ENCODE data around the gene JAG1.

DNA sequence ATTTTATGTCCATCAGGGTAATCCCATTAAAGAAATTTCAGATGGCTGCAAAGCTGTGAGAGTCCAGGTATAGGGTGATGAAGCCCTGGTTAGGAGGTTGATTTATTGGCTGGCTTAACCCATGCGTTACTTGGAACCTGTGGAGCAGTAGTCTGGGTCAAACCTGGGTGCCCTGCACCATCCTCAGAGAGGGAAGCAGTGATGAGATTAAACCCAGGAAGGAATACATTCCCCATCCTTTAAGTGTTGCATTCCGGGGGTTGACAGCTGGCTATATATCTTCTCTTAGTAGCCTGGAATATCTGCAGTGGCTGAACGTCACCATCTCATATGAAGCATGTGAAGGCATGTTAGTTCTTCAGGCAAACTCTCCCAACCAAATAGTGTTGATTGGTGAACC, 44.9 kb upstream of the JAG1 start:
- no peak for TF ChIP-seq FOS (IDR thresholded peaks at IDR 0.05; ENCODE audit: low read depth, low read length)
- no peak for TF ChIP-seq RFX5 (IDR thresholded peaks at IDR 0.05; ENCODE audit: low read depth, low read length)
- TF ChIP-seq SMC3 (IDR thresholded peaks at IDR 0.05; ENCODE audit: low read depth, low read length) = no peak
- TF ChIP-seq, protein P1, sequence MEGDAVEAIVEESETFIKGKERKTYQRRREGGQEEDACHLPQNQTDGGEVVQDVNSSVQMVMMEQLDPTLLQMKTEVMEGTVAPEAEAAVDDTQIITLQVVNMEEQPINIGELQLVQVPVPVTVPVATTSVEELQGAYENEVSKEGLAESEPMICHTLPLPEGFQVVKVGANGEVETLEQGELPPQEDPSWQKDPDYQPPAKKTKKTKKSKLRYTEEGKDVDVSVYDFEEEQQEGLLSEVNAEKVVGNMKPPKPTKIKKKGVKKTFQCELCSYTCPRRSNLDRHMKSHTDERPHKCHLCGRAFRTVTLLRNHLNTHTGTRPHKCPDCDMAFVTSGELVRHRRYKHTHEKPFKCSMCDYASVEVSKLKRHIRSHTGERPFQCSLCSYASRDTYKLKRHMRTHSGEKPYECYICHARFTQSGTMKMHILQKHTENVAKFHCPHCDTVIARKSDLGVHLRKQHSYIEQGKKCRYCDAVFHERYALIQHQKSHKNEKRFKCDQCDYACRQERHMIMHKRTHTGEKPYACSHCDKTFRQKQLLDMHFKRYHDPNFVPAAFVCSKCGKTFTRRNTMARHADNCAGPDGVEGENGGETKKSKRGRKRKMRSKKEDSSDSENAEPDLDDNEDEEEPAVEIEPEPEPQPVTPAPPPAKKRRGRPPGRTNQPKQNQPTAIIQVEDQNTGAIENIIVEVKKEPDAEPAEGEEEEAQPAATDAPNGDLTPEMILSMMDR (conservative IDR thresholded peaks at IDR 0.05; ENCODE audit: low read depth, low read length) = no peak
- TF ChIP-seq POLR2A (IDR thresholded peaks at IDR 0.05; ENCODE audit: low read depth, low read length) = no peak
- TF ChIP-seq BHLHE40 (IDR thresholded peaks at IDR 0.05; ENCODE audit: low read depth, low read length) = no peak
- TF ChIP-seq, protein P2, sequence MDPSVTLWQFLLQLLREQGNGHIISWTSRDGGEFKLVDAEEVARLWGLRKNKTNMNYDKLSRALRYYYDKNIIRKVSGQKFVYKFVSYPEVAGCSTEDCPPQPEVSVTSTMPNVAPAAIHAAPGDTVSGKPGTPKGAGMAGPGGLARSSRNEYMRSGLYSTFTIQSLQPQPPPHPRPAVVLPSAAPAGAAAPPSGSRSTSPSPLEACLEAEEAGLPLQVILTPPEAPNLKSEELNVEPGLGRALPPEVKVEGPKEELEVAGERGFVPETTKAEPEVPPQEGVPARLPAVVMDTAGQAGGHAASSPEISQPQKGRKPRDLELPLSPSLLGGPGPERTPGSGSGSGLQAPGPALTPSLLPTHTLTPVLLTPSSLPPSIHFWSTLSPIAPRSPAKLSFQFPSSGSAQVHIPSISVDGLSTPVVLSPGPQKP (IDR thresholded peaks at IDR 0.05; ENCODE audit: borderline replicate concordance, low read depth, low read length) = no peak
- TF ChIP-seq CEBPB (IDR thresholded peaks at IDR 0.05; ENCODE audit: low read depth, low read length) = no peak
- no peak for TF ChIP-seq NFE2L2 (IDR thresholded peaks at IDR 0.05; ENCODE audit: low read depth, low read length)
- TF ChIP-seq, protein P3, sequence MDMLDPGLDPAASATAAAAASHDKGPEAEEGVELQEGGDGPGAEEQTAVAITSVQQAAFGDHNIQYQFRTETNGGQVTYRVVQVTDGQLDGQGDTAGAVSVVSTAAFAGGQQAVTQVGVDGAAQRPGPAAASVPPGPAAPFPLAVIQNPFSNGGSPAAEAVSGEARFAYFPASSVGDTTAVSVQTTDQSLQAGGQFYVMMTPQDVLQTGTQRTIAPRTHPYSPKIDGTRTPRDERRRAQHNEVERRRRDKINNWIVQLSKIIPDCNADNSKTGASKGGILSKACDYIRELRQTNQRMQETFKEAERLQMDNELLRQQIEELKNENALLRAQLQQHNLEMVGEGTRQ (IDR thresholded peaks at IDR 0.05; ENCODE audit: low read depth, low read length) = no peak
- TF ChIP-seq MXI1 (IDR thresholded peaks at IDR 0.05; ENCODE audit: borderline replicate concordance, low read depth, low read length) = no peak
- TF ChIP-seq CHD1 (IDR thresholded peaks at IDR 0.05; ENCODE audit: low read depth, low read length) = no peak
- TF ChIP-seq RAD21 (IDR thresholded peaks at IDR 0.05; ENCODE audit: low read length) = no peak
- TF ChIP-seq MAFK (IDR thresholded peaks at IDR 0.05; ENCODE audit: low read depth, low read length) = no peak

Data from IMR-90 (cell line).